ENCODE measurements around the gene MRPS6.

Gene MRPS6

GRCh38 chr21:34183331-34183928 lies 110.1 kb downstream of the MRPS6 start:
- no peak for ATAC-seq

- ATAC-seq = no peak
Observed at GRCh38 chr21:34184232-34184631, 110.9 kb downstream of the MRPS6 start.

- ATAC-seq = no peak
Observed at GRCh38 chr21:34185026-34185750, 111.8 kb downstream of the MRPS6 start.

- peak in 1 of 2 donors; percentile 27 for ATAC-seq
Observed at GRCh38 chr21:34186109-34186719, 112.8 kb downstream of the MRPS6 start.

- ATAC-seq = no peak
Observed at GRCh38 chr21:34187935-34188334, 114.6 kb downstream of the MRPS6 start.

GRCh38 chr21:34189506-34189905 lies 116.1 kb downstream of the MRPS6 start:
- ATAC-seq = no peak

GRCh38 chr21:34190576-34191321 lies 117.4 kb downstream of the MRPS6 start:
- no peak for ATAC-seq

GRCh38 chr21:34191876-34192275 lies 118.5 kb downstream of the MRPS6 start:
- ATAC-seq = no peak

All from activated CD4-positive, CD25-positive, alpha-beta regulatory T cell treated with anti-CD3 and anti-CD28 coated beads, Interleukin-2, amount 50 U/mL, for 24 hours (primary cell).